ENCODE results near the gene PCDHA1.

Gene PCDHA1

GRCh38 chr5:141040093-141040770 lies 254.3 kb downstream of the PCDHA1 start:
- Histone ChIP-seq H3K4me3 (ENCODE audit: low read length) (peak overlapping the region; percentile 69), H3K36me3 (ENCODE audit: control insufficient read depth, insufficient read depth, low read length) (no peaks in the 10 kb centered on the region), H3K4me1 (ENCODE audit: control insufficient read depth, insufficient read depth, low read length) (peaks cover 2% of the 10 kb centered on the region), H3K27me3 (ENCODE audit: control insufficient read depth, insufficient read depth, low read length) (no peaks in the 10 kb centered on the region), H3K27ac (ENCODE audit: low read depth, low read length) (peak overlapping the region; percentile 58), H3K9ac (ENCODE audit: low read length) (no peak overlapping the region)

GRCh38 chr5:141040771-141041426 lies 255.0 kb downstream of the PCDHA1 start:
- H3K27me3 ChIP-seq (ENCODE audit: control insufficient read depth, insufficient read depth, low read length): no peaks in the 10 kb centered on the region
- H3K4me3 ChIP-seq (ENCODE audit: low read length): peak overlapping the region; percentile 69
- peaks cover 2% of the 10 kb centered on the region for H3K4me1 ChIP-seq (ENCODE audit: control insufficient read depth, insufficient read depth, low read length)
- no peak overlapping the region for H3K9ac ChIP-seq (ENCODE audit: low read length)
- peak overlapping the region; percentile 58 for H3K27ac ChIP-seq (ENCODE audit: low read depth, low read length)
- no peaks in the 10 kb centered on the region for H3K36me3 ChIP-seq (ENCODE audit: control insufficient read depth, insufficient read depth, low read length)

- Histone ChIP-seq H3K27me3 (ENCODE audit: control insufficient read depth, insufficient read depth, low read length) (no peaks in the 10 kb centered on the region), H3K4me1 (ENCODE audit: control insufficient read depth, insufficient read depth, low read length) (peaks cover 2% of the 10 kb centered on the region), H3K27ac (ENCODE audit: low read depth, low read length) (no peak overlapping the region), H3K36me3 (ENCODE audit: control insufficient read depth, insufficient read depth, low read length) (no peaks in the 10 kb centered on the region), H3K4me3 (ENCODE audit: low read length) (no peak overlapping the region), H3K9ac (ENCODE audit: low read length) (no peak overlapping the region)
Observed at GRCh38 chr5:141041427-141041785, 255.5 kb downstream of the PCDHA1 start.

DNA sequence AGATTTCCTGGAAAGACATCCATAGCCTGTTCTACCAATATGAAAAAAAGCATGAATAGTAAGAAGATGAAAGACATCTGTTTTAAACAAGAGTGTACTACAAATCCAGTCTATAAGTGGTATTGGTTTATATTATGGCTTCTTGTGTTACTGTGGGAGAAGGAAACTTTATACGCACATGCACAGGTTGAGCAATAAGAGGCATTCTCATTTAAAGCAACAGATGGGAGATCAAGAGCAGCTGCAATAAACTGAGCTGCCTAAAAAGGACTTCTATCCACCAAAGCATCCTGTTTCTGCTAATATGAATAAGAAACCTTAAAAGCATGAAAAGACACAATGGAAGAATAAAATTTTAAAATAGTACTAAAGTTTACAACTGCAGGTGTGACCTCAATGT lies 256.6 kb downstream of the PCDHA1 start:
- H3K4me1 ChIP-seq (ENCODE audit: control insufficient read depth, insufficient read depth, low read length): peaks cover 2% of the 10 kb centered on the region
- H3K27me3 ChIP-seq (ENCODE audit: control insufficient read depth, insufficient read depth, low read length): no peaks in the 10 kb centered on the region
- H3K9ac ChIP-seq (ENCODE audit: low read length): no peak overlapping the region
- H3K4me3 ChIP-seq (ENCODE audit: low read length): no peak overlapping the region
- H3K27ac ChIP-seq (ENCODE audit: low read depth, low read length): no peak overlapping the region
- H3K36me3 ChIP-seq (ENCODE audit: control insufficient read depth, insufficient read depth, low read length): no peaks in the 10 kb centered on the region

GRCh38 chr5:141050622-141051520 lies 264.9 kb downstream of the PCDHA1 start, which contains the start of gene PCDHB1:
TSS of gene PCDHB1 (plus strand) at chr5:141051374. CDS start at chr5:141051471, 97 bp downstream.
- no peak within 1 kb of the TSS for H3K9ac ChIP-seq (ENCODE audit: low read length)
- H3K36me3 ChIP-seq (ENCODE audit: control insufficient read depth, insufficient read depth, low read length): no peaks in the 10 kb centered on the region
- peak within 1 kb of the TSS; percentile 79 for H3K4me3 ChIP-seq (ENCODE audit: low read length)
- no peaks in the 10 kb centered on the region for H3K4me1 ChIP-seq (ENCODE audit: control insufficient read depth, insufficient read depth, low read length)
- no peak within 1 kb of the TSS for H3K27ac ChIP-seq (ENCODE audit: low read depth, low read length)
- H3K27me3 ChIP-seq (ENCODE audit: control insufficient read depth, insufficient read depth, low read length): no peaks in the 10 kb centered on the region

- peak overlapping the region; percentile 79 for H3K4me3 ChIP-seq (ENCODE audit: low read length)
- H3K27me3 ChIP-seq (ENCODE audit: control insufficient read depth, insufficient read depth, low read length): no peaks in the 10 kb centered on the region
- no peak overlapping the region for H3K9ac ChIP-seq (ENCODE audit: low read length)
- H3K36me3 ChIP-seq (ENCODE audit: control insufficient read depth, insufficient read depth, low read length): no peaks in the 10 kb centered on the region
- H3K4me1 ChIP-seq (ENCODE audit: control insufficient read depth, insufficient read depth, low read length): no peaks in the 10 kb centered on the region
- no peak overlapping the region for H3K27ac ChIP-seq (ENCODE audit: low read depth, low read length)
Observed at GRCh38 chr5:141051521-141051866, 265.6 kb downstream of the PCDHA1 start.
